ENCODE results near the gene TNPO1.

DNA sequence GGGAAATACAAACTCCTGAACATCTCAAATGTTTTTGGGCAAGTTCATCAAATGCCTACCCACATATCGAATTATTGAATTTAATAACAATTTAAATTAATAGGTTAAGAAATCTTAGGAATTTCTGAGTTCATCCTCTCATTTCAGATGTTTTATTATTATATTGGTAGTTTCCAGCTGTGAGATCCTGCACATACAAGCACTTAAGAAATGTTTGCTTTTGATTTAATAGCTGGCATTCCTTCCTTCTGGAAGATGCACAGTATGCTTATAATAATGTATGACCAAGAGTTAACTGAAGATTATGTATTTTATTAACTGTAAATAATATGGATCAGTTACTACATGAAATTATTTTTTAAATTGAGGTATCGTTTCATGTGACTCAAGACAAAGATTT lies 13.9 kb downstream of the TNPO1 start:
- TF ChIP-seq, protein P1, sequence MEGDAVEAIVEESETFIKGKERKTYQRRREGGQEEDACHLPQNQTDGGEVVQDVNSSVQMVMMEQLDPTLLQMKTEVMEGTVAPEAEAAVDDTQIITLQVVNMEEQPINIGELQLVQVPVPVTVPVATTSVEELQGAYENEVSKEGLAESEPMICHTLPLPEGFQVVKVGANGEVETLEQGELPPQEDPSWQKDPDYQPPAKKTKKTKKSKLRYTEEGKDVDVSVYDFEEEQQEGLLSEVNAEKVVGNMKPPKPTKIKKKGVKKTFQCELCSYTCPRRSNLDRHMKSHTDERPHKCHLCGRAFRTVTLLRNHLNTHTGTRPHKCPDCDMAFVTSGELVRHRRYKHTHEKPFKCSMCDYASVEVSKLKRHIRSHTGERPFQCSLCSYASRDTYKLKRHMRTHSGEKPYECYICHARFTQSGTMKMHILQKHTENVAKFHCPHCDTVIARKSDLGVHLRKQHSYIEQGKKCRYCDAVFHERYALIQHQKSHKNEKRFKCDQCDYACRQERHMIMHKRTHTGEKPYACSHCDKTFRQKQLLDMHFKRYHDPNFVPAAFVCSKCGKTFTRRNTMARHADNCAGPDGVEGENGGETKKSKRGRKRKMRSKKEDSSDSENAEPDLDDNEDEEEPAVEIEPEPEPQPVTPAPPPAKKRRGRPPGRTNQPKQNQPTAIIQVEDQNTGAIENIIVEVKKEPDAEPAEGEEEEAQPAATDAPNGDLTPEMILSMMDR (IDR thresholded peaks at IDR 0.05; ENCODE audit: low read length), result no peak
- TF ChIP-seq EZH2 (IDR thresholded peaks at IDR 0.05; ENCODE audit: borderline replicate concordance, low read length), result no peak

Data from OCI-LY1 (cell line).